ES-I3 (cell line): ENCODE measurements around the gene BANK1.

Source experiments
- H3K36me3 ChIP-seq: 2 replicates; pipeline ENCODE4 v1.6.1; 2013; ENCODE audit warnings: mild to moderate bottlenecking, low read length, control low read depth, moderate library complexity; ENCODE audit not compliant: insufficient read depth
- H3K4me1 ChIP-seq: 2 replicates; pipeline ENCODE4 v1.6.1; 2013; ENCODE audit warnings: mild to moderate bottlenecking, control low read depth, low read length; ENCODE audit not compliant: insufficient read depth
- H3K9ac ChIP-seq: 2 replicates; pipeline ENCODE4 v1.6.1; 2013; ENCODE audit warnings: low read depth, mild to moderate bottlenecking, low read length, moderate library complexity
- H3K9me3 ChIP-seq: 2 replicates; pipeline ENCODE4 v1.6.1; 2013; ENCODE audit warnings: mild to moderate bottlenecking, low read length, moderate library complexity; ENCODE audit not compliant: control insufficient read depth, insufficient read depth

The BANK1 gene

DNA sequence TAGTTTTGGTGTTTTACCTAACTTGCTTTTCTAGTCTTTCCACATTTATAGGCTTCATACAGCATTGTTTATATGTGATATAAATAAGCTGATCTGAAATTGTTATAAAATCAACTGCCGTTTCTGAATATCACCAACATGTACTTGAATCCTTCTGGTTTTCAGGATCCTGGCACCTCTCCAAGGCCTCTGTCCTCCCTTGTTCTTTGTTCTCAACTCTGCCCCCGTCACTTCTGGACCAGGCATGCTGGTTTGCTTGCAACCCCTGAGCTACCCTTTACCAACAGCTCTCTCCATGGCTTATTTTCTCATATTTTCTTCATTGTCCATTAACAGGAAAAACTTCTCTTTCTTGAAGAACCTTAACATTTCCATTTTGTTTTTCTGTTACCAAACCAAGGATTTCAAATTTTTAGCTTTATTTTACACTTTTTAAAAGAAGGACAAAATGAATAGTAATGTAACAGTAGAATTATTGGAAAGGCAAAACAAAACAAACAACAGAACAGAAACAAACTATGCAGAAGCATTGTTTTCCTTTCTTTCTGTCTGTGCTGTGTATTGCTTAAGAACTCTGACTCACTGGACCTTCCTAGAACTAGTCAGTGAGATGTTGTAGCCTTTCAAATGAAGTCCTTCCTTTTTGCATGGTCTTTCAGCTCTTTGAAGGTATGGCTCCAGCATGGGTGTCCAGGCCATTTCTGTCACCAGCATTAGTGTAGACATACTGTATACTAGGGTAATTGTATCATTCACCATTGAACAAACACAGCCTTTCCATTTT, 44.8 kb downstream of the BANK1 start:
- no peaks in the 10 kb centered on the region for H3K36me3 ChIP-seq
- H3K9ac ChIP-seq, result no peak overlapping the region
- no peaks in the 10 kb centered on the region for H3K9me3 ChIP-seq
- peaks cover 3% of the 10 kb centered on the region; the same call in 1 of the 2 replicates for H3K4me1 ChIP-seq

DNA sequence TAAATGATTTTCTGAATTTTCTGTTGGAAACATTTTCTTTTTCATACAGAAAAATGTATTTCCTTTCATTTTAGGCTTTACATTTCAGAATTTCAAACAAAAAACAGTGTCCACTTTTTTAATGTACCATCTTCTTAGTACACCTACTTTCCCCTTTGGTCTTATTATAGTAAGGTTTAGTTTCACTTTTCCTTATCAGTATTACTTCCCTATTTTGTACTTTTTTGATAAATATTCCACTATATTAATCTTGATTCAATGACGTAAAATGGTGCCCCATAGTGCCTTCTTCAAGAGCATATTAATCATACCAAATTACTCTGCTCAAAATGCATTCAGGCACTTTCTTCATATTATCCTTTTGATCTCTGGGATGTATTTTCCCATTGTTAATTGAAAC, 52.5 kb downstream of the BANK1 start:
- Histone ChIP-seq H3K9ac (no peak overlapping the region), H3K4me1 (no peaks in the 10 kb centered on the region), H3K9me3 (no peaks in the 10 kb centered on the region), H3K36me3 (no peaks in the 10 kb centered on the region)

- H3K9me3 ChIP-seq, result no peaks in the 10 kb centered on the region
- no peaks in the 10 kb centered on the region for H3K36me3 ChIP-seq
- no peak overlapping the region for H3K9ac ChIP-seq
- no peaks in the 10 kb centered on the region for H3K4me1 ChIP-seq
These were observed 56.0 kb downstream of the BANK1 start for GRCh38 chr4:101846550-101846949.

DNA sequence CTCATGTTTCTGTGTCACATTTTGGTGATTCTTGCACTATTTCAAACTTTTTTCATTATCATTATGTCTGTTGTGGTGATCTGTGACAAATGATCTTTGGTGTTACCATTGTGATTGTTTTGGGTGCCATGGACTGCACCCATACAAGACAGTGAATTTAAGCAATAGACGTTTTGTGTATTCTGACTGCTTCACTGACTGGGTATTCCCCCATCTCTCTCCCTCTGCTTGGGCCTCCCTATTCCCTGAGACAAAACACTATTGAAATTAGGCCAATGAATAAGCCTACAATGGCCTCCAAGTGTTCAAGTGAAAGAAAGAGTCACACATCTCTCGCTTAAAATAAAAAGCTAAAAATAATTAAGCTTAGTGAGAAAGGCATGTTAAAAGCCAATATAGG, 60.2 kb downstream of the BANK1 start:
- Histone ChIP-seq H3K36me3 (no peaks in the 10 kb centered on the region), H3K9me3 (no peaks in the 10 kb centered on the region), H3K4me1 (no peaks in the 10 kb centered on the region), H3K9ac (no peak overlapping the region)

- H3K9me3 ChIP-seq, result no peaks in the 10 kb centered on the region
- no peaks in the 10 kb centered on the region for H3K36me3 ChIP-seq
- no peaks in the 10 kb centered on the region for H3K4me1 ChIP-seq
- no peak overlapping the region for H3K9ac ChIP-seq
These were observed 61.1 kb downstream of the BANK1 start for GRCh38 chr4:101851672-101852071.

- H3K4me1 ChIP-seq, result no peaks in the 10 kb centered on the region
- no peaks in the 10 kb centered on the region for H3K9me3 ChIP-seq
- no peaks in the 10 kb centered on the region for H3K36me3 ChIP-seq
- H3K9ac ChIP-seq, result no peak overlapping the region
These were observed 62.5 kb downstream of the BANK1 start for GRCh38 chr4:101853028-101853427.

DNA sequence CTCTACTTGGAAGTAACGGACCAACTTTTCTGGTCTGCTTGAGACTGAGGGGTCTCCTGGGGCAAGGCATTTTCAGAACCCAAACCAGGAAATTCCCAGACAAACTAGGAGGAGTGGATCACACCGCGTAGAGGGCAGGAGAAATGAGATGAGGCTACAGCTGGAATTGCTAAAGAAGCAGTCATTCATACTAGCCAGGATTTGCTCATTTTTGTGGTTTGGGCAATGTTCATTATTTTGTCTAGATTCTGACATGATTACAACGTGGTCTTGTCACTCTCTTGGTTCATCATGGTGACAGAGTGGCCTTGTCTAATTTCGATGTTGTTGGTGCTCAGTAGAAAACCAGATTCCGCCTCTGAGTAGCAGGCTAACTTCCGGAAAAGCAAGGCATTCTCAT, 63.2 kb downstream of the BANK1 start:
- H3K9ac ChIP-seq, result no peak overlapping the region
- H3K36me3 ChIP-seq, result no peaks in the 10 kb centered on the region
- no peaks in the 10 kb centered on the region for H3K9me3 ChIP-seq
- no peaks in the 10 kb centered on the region for H3K4me1 ChIP-seq

DNA sequence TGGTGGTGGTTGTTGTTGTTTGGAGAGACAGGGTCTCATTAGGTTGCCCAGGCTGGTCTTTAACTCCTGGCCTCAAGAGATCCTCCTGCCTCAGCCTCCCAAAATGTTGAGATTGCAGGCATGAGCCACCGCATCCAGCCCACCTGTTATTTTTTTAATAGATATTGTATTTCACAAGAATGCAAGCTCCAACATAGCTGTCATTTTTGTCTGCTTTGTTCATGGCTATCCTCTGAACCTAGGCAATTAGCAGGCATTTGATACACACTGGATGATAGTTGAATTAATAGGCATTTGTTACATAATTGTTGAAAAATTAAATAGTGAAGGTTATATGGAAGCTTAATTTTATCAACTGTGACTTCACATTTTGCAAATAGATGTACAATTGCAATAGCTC, 64.7 kb downstream of the BANK1 start:
- Histone ChIP-seq H3K9ac (no peak overlapping the region), H3K9me3 (no peaks in the 10 kb centered on the region), H3K4me1 (no peaks in the 10 kb centered on the region), H3K36me3 (no peaks in the 10 kb centered on the region)

DNA sequence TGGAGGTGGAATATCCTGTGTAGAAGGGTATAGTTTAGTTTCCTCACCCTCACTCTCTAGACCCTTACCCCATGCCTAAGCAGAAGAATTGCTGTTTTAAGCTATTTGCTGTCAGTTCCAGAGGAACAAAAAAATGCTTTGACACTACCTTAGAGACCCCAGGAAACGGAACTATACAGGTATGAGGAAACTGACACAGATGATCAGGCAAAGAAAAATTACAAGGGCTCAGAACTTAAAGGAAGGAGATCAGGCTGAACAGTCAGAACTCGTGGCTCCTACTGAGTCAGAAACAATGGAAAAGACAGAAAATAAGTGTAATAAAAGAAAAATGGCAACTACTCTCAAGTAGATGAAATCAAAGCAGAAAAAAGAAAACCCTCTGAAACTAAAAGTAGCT, 65.6 kb downstream of the BANK1 start:
- Histone ChIP-seq H3K4me1 (no peaks in the 10 kb centered on the region), H3K9ac (no peak overlapping the region), H3K36me3 (no peaks in the 10 kb centered on the region), H3K9me3 (no peaks in the 10 kb centered on the region)

DNA sequence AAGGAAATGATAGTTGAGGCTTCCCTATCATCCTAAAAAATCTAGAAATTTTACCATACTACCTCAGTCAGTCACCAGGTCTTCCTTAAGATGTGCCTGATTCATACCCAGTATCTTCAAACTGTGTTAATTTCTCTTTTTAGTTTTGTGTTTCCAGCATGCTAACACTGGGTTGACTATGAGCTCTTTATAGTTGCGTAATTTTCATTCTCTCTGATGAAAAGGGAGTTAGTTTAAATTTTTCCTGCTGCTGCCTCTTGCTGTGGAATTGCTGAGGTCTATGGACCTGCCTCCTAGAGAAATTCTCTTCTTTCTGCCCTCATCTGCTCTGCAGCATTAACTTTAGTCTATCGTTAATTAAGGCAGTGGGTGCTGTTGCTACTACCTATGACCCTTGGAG, 66.6 kb downstream of the BANK1 start:
- H3K9ac ChIP-seq, result no peak overlapping the region
- H3K36me3 ChIP-seq, result no peaks in the 10 kb centered on the region
- H3K9me3 ChIP-seq, result no peaks in the 10 kb centered on the region
- H3K4me1 ChIP-seq, result no peaks in the 10 kb centered on the region

GRCh38 chr4:101858641-101859040, 68.1 kb downstream of the BANK1 start:
- Histone ChIP-seq H3K9me3 (no peaks in the 10 kb centered on the region), H3K4me1 (no peaks in the 10 kb centered on the region), H3K9ac (no peak overlapping the region), H3K36me3 (no peaks in the 10 kb centered on the region)

GRCh38 chr4:101862595-101862994, 72.1 kb downstream of the BANK1 start:
- no peaks in the 10 kb centered on the region for H3K4me1 ChIP-seq
- no peaks in the 10 kb centered on the region for H3K36me3 ChIP-seq
- no peak overlapping the region for H3K9ac ChIP-seq
- no peaks in the 10 kb centered on the region for H3K9me3 ChIP-seq

DNA sequence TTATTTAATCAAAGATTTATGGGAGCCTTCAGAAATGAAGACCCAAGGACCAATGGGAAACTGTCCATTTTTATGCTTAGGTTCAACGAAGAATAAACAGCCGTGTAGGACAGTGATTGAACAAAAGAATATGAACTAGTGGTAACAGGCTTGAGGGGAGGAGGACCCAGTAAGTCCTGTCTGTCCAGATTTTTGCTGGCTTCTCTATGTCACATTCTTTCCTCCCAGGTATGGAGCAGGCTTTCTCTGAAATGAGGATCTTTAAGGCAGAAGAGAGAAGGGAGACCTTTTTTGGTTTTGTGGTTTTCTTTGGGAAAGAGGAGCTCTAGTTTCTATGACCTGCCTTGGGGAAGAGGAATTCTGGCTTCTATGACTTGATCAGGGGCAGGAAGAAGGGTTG, 74.1 kb downstream of the BANK1 start:
- Histone ChIP-seq H3K9me3 (no peaks in the 10 kb centered on the region), H3K9ac (no peak overlapping the region), H3K36me3 (no peaks in the 10 kb centered on the region), H3K4me1 (no peaks in the 10 kb centered on the region)

GRCh38 chr4:101865501-101866062, 75.1 kb downstream of the BANK1 start:
- Histone ChIP-seq H3K9me3 (no peaks in the 10 kb centered on the region), H3K9ac (no peak overlapping the region), H3K36me3 (no peaks in the 10 kb centered on the region), H3K4me1 (no peaks in the 10 kb centered on the region; the same call in 1 of the 2 replicates)

- H3K9ac ChIP-seq, result no peak overlapping the region
These were observed 80.3 kb downstream of the BANK1 start for GRCh38 chr4:101870874-101871273.

More at GRCh38 chr4:101870874-101871273, 80.3 kb downstream of the BANK1 start:
- Histone ChIP-seq H3K9me3 (no peaks in the 10 kb centered on the region), H3K36me3 (no peaks in the 10 kb centered on the region), H3K4me1 (no peaks in the 10 kb centered on the region; the same call in 1 of the 2 replicates)
